ENCODE data around the gene NOP56.

The NOP56 gene

DNA sequence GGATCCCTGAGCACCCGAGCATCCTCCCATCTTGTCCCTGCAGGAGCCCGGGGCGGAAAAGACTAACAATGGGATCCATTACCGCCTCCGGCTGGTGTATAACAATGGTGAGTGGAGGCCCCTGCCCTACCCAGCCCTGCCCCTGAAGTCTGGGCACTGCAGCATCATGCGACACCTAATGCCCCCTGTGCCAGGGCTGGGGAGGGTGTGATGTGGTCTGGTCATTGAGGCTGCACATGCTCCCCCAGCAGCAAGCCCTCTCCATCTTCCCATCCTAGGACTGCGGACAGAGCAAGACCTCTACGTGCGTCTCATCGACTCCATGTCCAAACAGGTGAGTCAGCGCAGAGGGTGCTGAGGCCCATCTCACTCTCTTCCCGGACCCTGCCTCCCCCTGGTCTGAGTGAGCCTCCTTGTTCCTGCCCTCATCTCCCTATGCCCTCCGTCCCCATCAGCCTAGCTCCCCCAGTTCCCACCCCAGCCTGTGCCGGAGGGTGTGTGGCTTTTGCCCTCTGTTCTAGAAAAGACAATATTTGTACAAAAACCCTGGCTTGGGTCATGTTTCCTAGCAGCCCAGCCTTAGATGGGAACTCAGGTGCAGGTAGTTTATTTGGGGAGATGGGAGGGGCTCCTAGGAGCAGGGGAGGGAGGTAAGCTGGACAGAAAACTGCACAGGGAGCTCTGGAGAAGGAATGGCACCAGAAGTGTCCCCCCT lies 53.7 kb downstream of the NOP56 start:
- no peak for DNase-seq

GRCh38 chr20:2706688-2707352 lies 54.4 kb downstream of the NOP56 start:
- DNase-seq, result no peak

GRCh38 chr20:2707353-2708072 lies 55.1 kb downstream of the NOP56 start:
- DNase-seq, result no peak
